GM23248 (cell line): ENCODE data around the gene SLC25A4. TPM values are rescaled to one million over a fixed set of nuclear protein-coding genes. Genes with fewer than 3 reads are reported as not detected.

Experiments used
- DNase-seq: peaks from one replicate; pipeline ENCODE4 v3.0.0-alpha.2; 2015
- H2AFZ ChIP-seq: fragments of 200-600 bp; sonication (generic); 2 replicates; pipeline ENCODE4 v1.6.1; 2016; ENCODE audit warnings: antibody characterized with exemption
- H3F3A ChIP-seq: fragments of 200-600 bp; sonication (generic); 2 replicates; pipeline ENCODE4 v1.6.1; 2016; ENCODE audit warnings: mild to moderate bottlenecking, antibody characterized with exemption, mixed run types; ENCODE audit not compliant: insufficient read depth
- H3K27ac ChIP-seq: fragments of 200-600 bp; sonication (generic); 2 replicates; pipeline ENCODE4 v1.5.1; 2016; ENCODE audit warnings: mild to moderate bottlenecking
- H3K27me3 ChIP-seq: fragments of 200-600 bp; sonication (generic); replicated peaks from 2 replicates; pipeline ENCODE4 v1.6.1; 2016; ENCODE audit warnings: mild to moderate bottlenecking; ENCODE audit not compliant: insufficient read depth
- H3K36me3 ChIP-seq: fragments of 200-600 bp; sonication (generic); 2 replicates; pipeline ENCODE4 v1.6.1; 2016; ENCODE audit warnings: low read depth, mild to moderate bottlenecking
- H3K4me1 ChIP-seq: fragments of 200-600 bp; sonication (generic); 2 replicates; pipeline ENCODE4 v1.6.1; 2016; ENCODE audit warnings: mild to moderate bottlenecking; ENCODE audit not compliant: insufficient read depth
- H3K4me2 ChIP-seq: fragments of 200-600 bp; sonication (generic); one replicate; pipeline ENCODE4 v1.6.1; 2016; ENCODE audit warnings: mild to moderate bottlenecking; ENCODE audit not compliant: unreplicated experiment
- H3K4me3 ChIP-seq: fragments of 200-600 bp; sonication (generic); 2 replicates; pipeline ENCODE4 v1.5.1; 2016; ENCODE audit warnings: mild to moderate bottlenecking
- H3K79me2 ChIP-seq: fragments of 200-600 bp; sonication (generic); 2 replicates; pipeline ENCODE4 v1.6.1; 2016; ENCODE audit warnings: mild to moderate bottlenecking; ENCODE audit not compliant: insufficient read depth
- H3K9ac ChIP-seq: fragments of 200-600 bp; sonication (generic); 2 replicates; pipeline ENCODE4 v1.6.1; 2016; ENCODE audit warnings: mild to moderate bottlenecking
- H3K9me2 ChIP-seq: fragments of 200-600 bp; sonication (generic); 2 replicates; pipeline ENCODE4 v1.6.1; 2016; ENCODE audit warnings: mixed run types, mild to moderate bottlenecking, moderate library complexity; ENCODE audit not compliant: insufficient read depth
- H3K9me3 ChIP-seq: fragments of 200-600 bp; sonication (generic); one replicate; pipeline ENCODE4 v1.6.1; 2017; ENCODE audit warnings: low read depth
- H4K20me1 ChIP-seq: fragments of 200-600 bp; sonication (generic); 2 replicates; pipeline ENCODE4 v1.6.0; 2016; ENCODE audit not compliant: insufficient read depth
- EZH2 ChIP-seq: fragments of 200-600 bp; sonication (generic); IDR thresholded peaks from 2 replicates; pipeline ENCODE4 v1.6.1; 2018; ENCODE audit warnings: antibody characterized with exemption, mild to moderate bottlenecking; ENCODE audit not compliant: insufficient read depth, poor library complexity, severe bottlenecking
- EZH2phosphoT487 ChIP-seq: fragments of 200-600 bp; sonication (generic); IDR thresholded peaks from 2 replicates; pipeline ENCODE4 v1.6.1; 2018; ENCODE audit warnings: antibody characterized with exemption, moderate library complexity, mild to moderate bottlenecking, low read depth; ENCODE audit not compliant: insufficient read depth
- WGBS, 2 experiments: methylation state at CpG; one replicate each; pipeline ENCODE4 v1.1.6; 2015 to 2017; ENCODE audit warnings: low lambda C conversion rate in 2 of 2, low coverage in 1 of 2; ENCODE audit errors: missing lambda C conversion rate in 2 of 2; 5-methylcytosine and 5-hydroxymethylcytosine counted together
- in situ Hi-C: fragments of 300-500 bp; cut with MboI; formaldehyde crosslinking; loops from 2 replicates; pipeline ENCODE4 v1.15.0; 2020
- polyA plus RNA-seq: library from polyadenylated mRNA; unstranded; fragments of >200 nt; fragmentation: Nextera tagmentation; extraction: Ambion mirVana; gene quantifications from 2 replicates; pipeline ENCODE4 v1.2.1, GENCODE V29; 2016
- total RNA-seq: library from RNA; depleted of rRNA; stranded (reverse); fragments of >200 nt; shearing (Covaris generic); gene quantifications from 2 replicates; pipeline ENCODE4 v1.2.3, GENCODE V29; 2014

The SLC25A4 gene
- total and polyA plus RNA-seq, 2 experiments from 2014 or later, result 6.5 to 28.1 TPM

DNA sequence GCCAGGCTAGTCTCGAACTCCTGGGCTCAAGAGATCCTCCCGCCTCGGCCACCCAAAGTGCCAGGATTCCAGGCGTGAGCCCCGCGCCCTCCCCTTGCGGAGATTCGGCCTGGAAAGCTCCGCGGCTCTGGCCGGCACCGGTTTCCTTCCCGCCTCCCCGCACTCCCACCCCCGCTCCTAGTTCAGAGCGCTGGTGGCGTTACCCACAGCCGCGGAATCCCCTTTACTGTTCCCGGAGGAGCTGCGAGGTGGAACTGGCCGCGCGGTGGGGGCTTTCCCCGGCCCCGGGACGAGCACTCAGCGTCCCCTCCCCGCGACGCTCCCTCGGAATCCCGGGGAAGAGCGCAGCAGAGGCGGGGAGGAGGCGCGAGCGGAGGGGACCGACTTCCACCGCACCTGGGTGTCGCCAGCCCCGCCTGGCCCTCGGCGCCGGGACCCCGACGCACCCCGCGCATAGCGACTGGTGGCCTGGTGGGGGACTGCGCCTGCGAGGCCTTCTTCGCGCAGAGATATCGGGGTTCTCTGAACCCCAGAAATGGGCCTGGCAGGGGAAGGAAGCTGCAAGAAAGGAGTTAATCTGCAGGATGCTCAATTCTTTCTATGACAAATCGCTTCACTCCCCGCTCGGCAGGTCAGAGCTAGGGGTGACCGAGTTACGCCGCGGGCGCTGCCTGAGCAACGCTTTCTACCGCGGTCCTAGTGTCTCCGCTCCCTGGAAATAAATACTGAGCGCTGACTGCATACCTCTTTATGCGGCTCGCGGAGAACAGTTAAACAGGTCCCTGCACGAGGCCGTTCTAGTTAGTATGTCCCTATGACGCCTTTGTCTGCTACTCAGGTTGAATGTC lies 14.6 kb upstream of the SLC25A4 start:
- Histone ChIP-seq H3K9me2 (no peaks in the 10 kb centered on the region), H3K36me3 (no peaks in the 10 kb centered on the region), H3K79me2 (no peaks in the 10 kb centered on the region), H3K4me2 (peak overlapping the region; percentile 78), H2AFZ (peak overlapping the region; percentile 80), H3K27ac (no peak overlapping the region), H3K4me3 (peak overlapping the region; percentile 66), H3K9ac (no peak overlapping the region), H3F3A (no peaks in the 10 kb centered on the region), H3K4me1 (no peaks in the 10 kb centered on the region), H3K9me3 (no peaks in the 10 kb centered on the region), H4K20me1 (no peaks in the 10 kb centered on the region), H3K27me3 (no peaks in the 10 kb centered on the region)
- peak; percentile 53 for DNase-seq
- TF ChIP-seq EZH2 (no peak), EZH2phosphoT487 (no peak)
- 2 to 4% methylated on average over 61 to 74 of the region's 74 CpGs for WGBS, 2 experiments
- in situ Hi-C loops, result no loop called here

DNA sequence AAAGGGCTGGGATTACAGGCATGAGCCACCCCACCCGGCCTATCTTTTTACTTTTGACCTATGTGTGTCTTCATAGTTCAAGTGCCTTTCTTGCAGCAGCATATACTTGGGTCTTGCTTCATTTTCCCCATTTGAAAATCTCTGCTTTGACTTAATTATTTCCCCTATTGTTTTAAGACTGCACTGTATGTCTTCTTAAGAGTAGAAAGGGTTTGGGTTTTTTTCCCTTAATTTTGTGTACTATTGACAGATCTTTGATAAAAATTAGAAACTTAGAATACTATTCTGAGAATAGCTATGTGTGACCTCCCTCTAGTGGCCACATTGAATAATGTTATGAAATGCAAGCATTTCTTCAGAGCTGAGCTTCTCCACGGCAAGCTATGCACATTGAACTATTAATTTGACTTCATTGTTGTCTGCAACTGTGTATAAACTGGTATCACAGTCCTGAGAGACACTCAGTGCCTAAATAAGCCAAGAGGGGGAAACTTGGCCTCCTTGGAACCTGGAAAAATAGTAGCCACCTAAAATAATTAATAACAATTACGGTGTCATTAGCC lies 8.7 kb upstream of the SLC25A4 start:
- no peaks in the 10 kb centered on the region for H3K9me2 ChIP-seq
- H3K9me3 ChIP-seq, result no peaks in the 10 kb centered on the region
- H3K79me2 ChIP-seq, result no peaks in the 10 kb centered on the region
- H3K27me3 ChIP-seq, result no peaks in the 10 kb centered on the region
- H3K27ac ChIP-seq, result no peak overlapping the region
- DNase-seq, result peak; percentile 68
- no peaks in the 10 kb centered on the region for H3F3A ChIP-seq
- no peak overlapping the region for H2AFZ ChIP-seq
- TF ChIP-seq EZH2phosphoT487, result no peak
- no peak for TF ChIP-seq EZH2
- H3K9ac ChIP-seq, result no peak overlapping the region
- 49 to 52% methylated on average over 3 of the region's 3 CpGs for WGBS, 2 experiments
- H3K4me3 ChIP-seq, result no peak overlapping the region
- in situ Hi-C loops, result no loop called here
- H3K4me1 ChIP-seq, result no peaks in the 10 kb centered on the region
- H3K36me3 ChIP-seq, result no peaks in the 10 kb centered on the region
- no peaks in the 10 kb centered on the region for H4K20me1 ChIP-seq
- H3K4me2 ChIP-seq, result no peak overlapping the region

GRCh38 chr4:185137233-185137925 lies 5.7 kb upstream of the SLC25A4 start:
- Histone ChIP-seq H3K4me1 (no peaks in the 10 kb centered on the region), H3K27ac (no peak overlapping the region), H3K36me3 (no peaks in the 10 kb centered on the region), H4K20me1 (no peaks in the 10 kb centered on the region), H3K79me2 (no peaks in the 10 kb centered on the region), H3K9me2 (no peaks in the 10 kb centered on the region), H3K27me3 (no peaks in the 10 kb centered on the region), H2AFZ (no peak overlapping the region), H3K4me3 (no peak overlapping the region), H3K4me2 (no peak overlapping the region), H3K9ac (no peak overlapping the region), H3F3A (no peaks in the 10 kb centered on the region), H3K9me3 (no peaks in the 10 kb centered on the region)
- TF ChIP-seq EZH2 (no peak), EZH2phosphoT487 (no peak)
- in situ Hi-C loops, result no loop called here
- WGBS, 2 experiments, result 57 to 60% methylated on average over 24 of the region's 24 CpGs
- DNase-seq, result no peak

DNA sequence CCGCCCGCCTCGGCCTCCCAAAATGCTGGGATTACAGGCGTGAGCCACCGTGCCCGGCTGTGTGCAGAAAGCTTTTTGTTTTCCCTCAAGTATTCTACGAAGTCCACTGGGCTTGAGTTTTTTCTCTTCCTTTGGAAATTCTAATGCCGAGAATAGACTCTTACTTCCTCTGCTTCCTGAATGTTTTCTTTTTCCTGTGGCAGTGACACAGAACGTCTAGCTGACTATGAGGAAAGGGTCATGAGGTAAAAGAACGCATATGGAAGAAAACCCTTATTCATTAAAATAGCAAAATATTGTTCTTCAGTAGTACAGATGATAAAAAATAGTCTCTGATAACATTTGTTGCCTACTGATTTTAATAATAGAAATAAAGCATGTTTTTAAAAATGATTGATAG lies 4.9 kb upstream of the SLC25A4 start:
- Histone ChIP-seq H3K4me3 (no peak overlapping the region), H4K20me1 (no peaks in the 10 kb centered on the region), H3K9me2 (no peaks in the 10 kb centered on the region), H3K9me3 (no peaks in the 10 kb centered on the region), H3F3A (no peaks in the 10 kb centered on the region), H2AFZ (no peak overlapping the region), H3K27ac (no peak overlapping the region), H3K4me1 (no peaks in the 10 kb centered on the region; the same call in 1 of the 2 replicates), H3K27me3 (no peaks in the 10 kb centered on the region), H3K36me3 (no peaks in the 10 kb centered on the region), H3K4me2 (no peak overlapping the region), H3K79me2 (no peaks in the 10 kb centered on the region), H3K9ac (no peak overlapping the region)
- no peak for TF ChIP-seq EZH2
- no peak for TF ChIP-seq EZH2phosphoT487
- no peak for DNase-seq
- in situ Hi-C loops, result no loop called here
- WGBS, 2 experiments, result 74 to 79% methylated on average over 10 of the region's 10 CpGs
